Activated CD8-positive, alpha-beta memory T cell treated with anti-CD3 and anti-CD28 coated beads for 1 hour (primary cell): Measurements from ENCODE around the gene PRDX2.
A peak's percentile ranks its signal among the peaks of the same experiment; 100 is the strongest.
"Not testable (repeated sequence)": the region's sequence is repeated elsewhere in the genome, so short reads cannot be mapped to it uniquely, and the experiment has no call there.

Source experiments
- DNase-seq, 2 donors: peaks; one replicate each; pipeline ENCODE4 v3.0.0-alpha.2; 2020; ENCODE audit warnings: low read depth in 1 of 2; ENCODE audit errors: extremely low read depth in 1 of 2

Gene PRDX2

GRCh38 chr19:12828494-12828893 lies 26.9 kb upstream of the PRDX2 start:
- DNase-seq, result no peak

- no peak for DNase-seq
These were observed 23.9 kb upstream of the PRDX2 start for GRCh38 chr19:12825254-12826131.

GRCh38 chr19:12821761-12822160 lies 20.2 kb upstream of the PRDX2 start:
- no peak for DNase-seq

GRCh38 chr19:12817810-12818209 lies 16.2 kb upstream of the PRDX2 start:
- DNase-seq, result not testable (repeated sequence)

- DNase-seq, result not testable (repeated sequence)
These were observed 15.6 kb upstream of the PRDX2 start for GRCh38 chr19:12817188-12817587.

GRCh38 chr19:12815088-12815487 lies 13.5 kb upstream of the PRDX2 start:
- DNase-seq, result no peak

GRCh38 chr19:12806242-12807081 lies 4.9 kb upstream of the PRDX2 start, which contains the start of gene RNASEH2A:
Gene RNASEH2A (plus strand): TSS chr19:12806584. CDS start chr19:12806674, 90 bp downstream.
- DNase-seq, result peak; percentile 64 to 80

- DNase-seq, result no peak
These were observed 2.5 kb upstream of the PRDX2 start for GRCh38 chr19:12804051-12804450.

- DNase-seq, result no peak
These were observed 887 bp upstream of the PRDX2 start for GRCh38 chr19:12802267-12803106.

GRCh38 chr19:12800923-12801465 lies 606 bp downstream of the PRDX2 start:
- no peak for DNase-seq

- no peak for DNase-seq
These were observed 1.2 kb downstream of the PRDX2 start for GRCh38 chr19:12800466-12800770.

GRCh38 chr19:12799742-12800465 lies 1.7 kb downstream of the PRDX2 start:
- no peak for DNase-seq

- DNase-seq, result not testable (repeated sequence)
These were observed 4.0 kb downstream of the PRDX2 start for GRCh38 chr19:12797607-12798006.

GRCh38 chr19:12797141-12797587 lies 4.4 kb downstream of the PRDX2 start:
- no peak for DNase-seq

GRCh38 chr19:12796146-12797071 lies 5.2 kb downstream of the PRDX2 start:
- DNase-seq, result peak in 1 of 2 donors; percentile 62

- DNase-seq, result no peak
These were observed 6.6 kb downstream of the PRDX2 start for GRCh38 chr19:12794971-12795381.

- DNase-seq, result no peak
These were observed 7.2 kb downstream of the PRDX2 start for GRCh38 chr19:12794196-12794941.
